Measurements from ENCODE around the gene COL6A5.

- TF ChIP-seq CTCF (IDR thresholded peaks at IDR 0.05; ENCODE audit: extremely low read depth in 1 of 2, insufficient read depth in 1 of 2, low read depth in 1 of 2, low read length in 2 of 2) (no peak), EZH2 (IDR thresholded peaks at IDR 0.05; ENCODE audit: borderline replicate concordance, low read depth, low read length, severe bottlenecking) (no peak), JUN (IDR thresholded peaks at IDR 0.05; ENCODE audit: borderline replicate concordance, insufficient read depth, insufficient read length, low read depth) (no peak), POLR2AphosphoS5 (IDR thresholded peaks at IDR 0.05; ENCODE audit: insufficient read depth, low read depth, low read length) (no peak), POLR2A (IDR thresholded peaks at IDR 0.05; ENCODE audit: low read depth, low read length) (no peak), FOS (IDR thresholded peaks at IDR 0.05; ENCODE audit: borderline replicate concordance, insufficient read depth, low read length) (no peak), MYC (IDR thresholded peaks at IDR 0.05; ENCODE audit: low read depth, low read length) (no peak)
These were observed 39.1 kb downstream of the COL6A5 start for GRCh38 chr3:130384476-130385025.

All from endothelial cell of umbilical vein (primary cell).